Measurements from ENCODE around the gene SERTAD3.
A peak's percentile ranks its signal among the peaks of the same experiment; 100 is the strongest.
"Not testable (repeated sequence)": the region's sequence is repeated elsewhere in the genome, so short reads cannot be mapped to it uniquely, and the experiment has no call there.

The SERTAD3 gene

GRCh38 chr19:40466219-40466984 is 22.3 kb upstream of the SERTAD3 start:
- peak overlapping the region in 1 of 3 experiments; percentile 13 for H3K27ac Mint-ChIP-seq
- H3K4me1 Mint-ChIP-seq, result peaks cover 19% of the 10 kb centered on the region
- TF ChIP-seq CTCF (IDR thresholded peaks at IDR 0.05; ENCODE audit: unreplicated experiment in 3 of 3), result no peak
- peak overlapping the region; percentile 79 to 90 (median 85) for H3K4me3 Mint-ChIP-seq
- H3K36me3 Mint-ChIP-seq (ENCODE audit: low read depth), result no peaks in the 10 kb centered on the region
- peaks cover 30% of the 10 kb centered on the region for H3K27me3 Mint-ChIP-seq (ENCODE audit: low read depth)
- H3K9me3 Mint-ChIP-seq, result no peaks in the 10 kb centered on the region

- H3K4me3 Mint-ChIP-seq, result peak within 1 kb of the TSS; percentile 79 to 90 (median 85)
- no peaks in the 10 kb centered on the region for H3K36me3 Mint-ChIP-seq (ENCODE audit: low read depth)
- peaks cover 19% of the 10 kb centered on the region for H3K4me1 Mint-ChIP-seq
- peaks cover 33% of the 10 kb centered on the region for H3K27me3 Mint-ChIP-seq (ENCODE audit: low read depth)
- H3K9me3 Mint-ChIP-seq, result no peaks in the 10 kb centered on the region
- peak within 1 kb of the TSS; percentile 42 to 53 (median 44) for H3K27ac Mint-ChIP-seq
- no peak for TF ChIP-seq CTCF (IDR thresholded peaks at IDR 0.05; ENCODE audit: unreplicated experiment in 3 of 3)
These were observed 21.6 kb upstream of the SERTAD3 start, which contains the start of gene BLVRB for GRCh38 chr19:40465557-40466218. Gene BLVRB, minus strand, starts transcription at chr19:40465745. Its CDS starts 57 bp downstream, at chr19:40465688.

DNA sequence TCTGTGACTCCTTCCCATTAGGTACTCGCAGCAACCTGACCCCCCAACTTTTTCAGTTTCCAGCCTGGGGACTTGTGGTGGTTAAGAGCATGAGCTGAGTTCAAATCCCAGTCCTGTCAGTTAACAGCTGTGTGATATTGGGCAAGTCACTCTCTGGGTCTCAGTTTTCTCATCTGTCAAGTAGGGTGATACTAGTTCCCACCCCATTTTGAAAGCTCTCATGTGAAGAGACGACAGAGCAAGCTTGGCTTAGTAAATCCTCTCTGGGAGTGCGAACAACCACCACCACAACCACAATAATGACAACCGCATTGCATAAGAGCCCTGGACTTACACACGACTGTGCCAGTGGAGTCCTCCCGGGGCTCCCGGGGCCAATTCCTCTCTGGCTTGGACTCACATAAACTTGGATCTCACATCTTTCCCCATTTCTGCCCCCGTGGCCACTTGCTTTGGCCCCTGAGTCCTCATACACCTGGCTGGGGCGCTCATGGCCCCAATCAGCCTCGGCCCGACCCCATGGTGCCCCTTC is 21.0 kb upstream of the SERTAD3 start:
- peaks cover 19% of the 10 kb centered on the region for H3K4me1 Mint-ChIP-seq
- peak overlapping the region; percentile 34 to 53 (median 42) for H3K27ac Mint-ChIP-seq
- H3K9me3 Mint-ChIP-seq, result no peaks in the 10 kb centered on the region
- peaks cover 33% of the 10 kb centered on the region for H3K27me3 Mint-ChIP-seq (ENCODE audit: low read depth)
- peak overlapping the region; percentile 79 to 90 (median 85) for H3K4me3 Mint-ChIP-seq
- no peak for TF ChIP-seq CTCF (IDR thresholded peaks at IDR 0.05; ENCODE audit: unreplicated experiment in 3 of 3)
- H3K36me3 Mint-ChIP-seq (ENCODE audit: low read depth), result no peaks in the 10 kb centered on the region

- H3K9me3 Mint-ChIP-seq, result no peaks in the 10 kb centered on the region
- peak; percentile 72 to 83 (median 79) for TF ChIP-seq CTCF (IDR thresholded peaks at IDR 0.05; ENCODE audit: unreplicated experiment in 3 of 3)
- H3K4me1 Mint-ChIP-seq, result peaks cover 19% of the 10 kb centered on the region
- H3K27me3 Mint-ChIP-seq (ENCODE audit: low read depth), result peaks cover 33% of the 10 kb centered on the region
- H3K36me3 Mint-ChIP-seq (ENCODE audit: low read depth), result no peaks in the 10 kb centered on the region
- peak overlapping the region in 1 of 3 experiments; percentile 44 for H3K27ac Mint-ChIP-seq
- H3K4me3 Mint-ChIP-seq, result peak overlapping the region; percentile 79 to 90 (median 85)
These were observed 20.2 kb upstream of the SERTAD3 start for GRCh38 chr19:40464059-40465024.

GRCh38 chr19:40463587-40464037 is 19.5 kb upstream of the SERTAD3 start:
- Mint-ChIP-seq H3K4me1 (peaks cover 19% of the 10 kb centered on the region), H3K27me3 (ENCODE audit: low read depth) (peaks cover 28% of the 10 kb centered on the region)
- H3K4me3 Mint-ChIP-seq; H3K27ac Mint-ChIP-seq; H3K9me3 Mint-ChIP-seq; H3K36me3 Mint-ChIP-seq (ENCODE audit: low read depth): not testable (repeated sequence)
